HepG2 (cell line): ENCODE data around the gene SLC2A13. TPM values are rescaled to one million over a fixed set of nuclear protein-coding genes. Genes with fewer than 3 reads are reported as not detected.

ENCODE experiments used
- ATAC-seq: fragments of 200-7000 bp; cut with Tn5 transposase; 3 replicates; pipeline ENCODE4 v1.9.1; 2020; ENCODE audit warnings: mild to moderate bottlenecking, moderate library complexity
- BruUV-seq: library from RNA; stranded (reverse); fragments of 400-500 nt; replicated peaks from 2 replicates; lab custom pipeline; 2021; lab: Mats Ljungman, UMichigan
- CTCF ChIA-PET: fragments of 300-600 bp; formaldehyde crosslinking; extraction: SDS; loops from one replicate; lab custom pipeline; 2021; ENCODE audit warnings: low total read pairs, inconsistent platforms, low intra/inter-chr PET ratio; lab: Yijun Ruan, JAX
- POLR2A ChIA-PET: fragments of 350-600 bp; sonication (Branson Sonifier 250); formaldehyde crosslinking; loops from one replicate; lab custom pipeline; 2020; ENCODE audit warnings: antibody characterized with exemption, inconsistent platforms; lab: Yijun Ruan, JAX
- DNase-seq: peaks from one replicate; pipeline ENCODE4 v3.0.0-alpha.2; 2015; ENCODE audit warnings: low spot score
- FAIRE-seq: peaks from 3 replicates; lab custom pipeline; 2011; peaks lifted over from hg19 to GRCh38; lab: Jason Lieb, UNC
- H2AFZ ChIP-seq: one replicate; pipeline ENCODE4 v1.6.1; 2011; ENCODE audit warnings: low read length, inconsistent platforms
- H3K27ac ChIP-seq: fragments of 300-600 bp; 3 replicates; pipeline ENCODE4 v1.8.0; 2011; ENCODE audit warnings: mixed run types, mild to moderate bottlenecking, mixed read lengths, low read length, inconsistent platforms; ENCODE audit not compliant: insufficient read depth; ENCODE audit errors: extremely low read length
- H3K27me3 ChIP-seq, 2 experiments: fragments of 200-600 bp in 1 of 2; 2 replicates in 1 of 2; 3 replicates in 1 of 2; pipeline versions ENCODE4 v1.6.0 to v1.8.0; 2011; ENCODE audit warnings: low read length in 2 of 2, mild to moderate bottlenecking in 2 of 2, moderate library complexity in 2 of 2, inconsistent platforms in 1 of 2; ENCODE audit not compliant: insufficient read depth in 2 of 2, control insufficient read depth in 1 of 2
- H3K36me3 ChIP-seq, 2 experiments: fragments of 200-600 bp in 1 of 2; replicated peaks in 1 of 2; 2 replicates in 1 of 2; 3 replicates in 1 of 2; pipeline versions ENCODE4 v1.5.1 to v1.8.0; 2011; ENCODE audit warnings: low read length in 2 of 2, inconsistent platforms in 1 of 2; ENCODE audit not compliant: insufficient read depth in 2 of 2, control insufficient read depth in 1 of 2
- H3K4me1 ChIP-seq: 2 replicates; pipeline ENCODE4 v1.5.1; 2012; ENCODE audit warnings: low read length, inconsistent platforms; ENCODE audit not compliant: insufficient read depth
- H3K4me2 ChIP-seq: 2 replicates; pipeline ENCODE4 v1.6.0; 2011; ENCODE audit warnings: low read depth, low read length, inconsistent platforms
- H3K4me3 ChIP-seq, 3 experiments: fragments of 200-600 bp in 1 of 3; sonication (generic), shearing (Covaris generic) in 1 of 3; replicated peaks in 1 of 3; 2 replicates each; pipeline ENCODE4 v1.5.1; 2011 to 2016; ENCODE audit warnings: low read length in 3 of 3, inconsistent platforms in 2 of 3, low read depth in 2 of 3, mild to moderate bottlenecking in 2 of 3, control low read depth in 1 of 3, mixed read lengths in 1 of 3; ENCODE audit not compliant: insufficient read depth in 1 of 3
- H3K79me2 ChIP-seq: one replicate; pipeline ENCODE4 v1.6.1; 2011; ENCODE audit warnings: low read length, inconsistent platforms; ENCODE audit not compliant: insufficient read depth
- H3K9ac ChIP-seq: 2 replicates; pipeline ENCODE4 v1.6.0; 2011; ENCODE audit warnings: mild to moderate bottlenecking, low read depth, low read length, inconsistent platforms; ENCODE audit not compliant: insufficient read depth
- H3K9me3 ChIP-seq: 2 replicates; pipeline ENCODE4 v1.5.1; 2012; ENCODE audit warnings: mild to moderate bottlenecking, low read length
- H4K20me1 ChIP-seq: 2 replicates; pipeline ENCODE4 v1.6.0; 2011; ENCODE audit warnings: inconsistent platforms, mild to moderate bottlenecking, low read length, moderate library complexity; ENCODE audit not compliant: insufficient read depth
- BCLAF1 ChIP-seq: fragments of 450-650 bp; IDR thresholded peaks from 2 replicates; pipeline ENCODE4 v1.6.1; 2017; ENCODE audit warnings: mild to moderate bottlenecking
- IKZF4 ChIP-seq: sonication (generic); formaldehyde crosslinking; IDR thresholded peaks from 2 replicates; pipeline ENCODE4 v1.5.1; 2020; ENCODE audit warnings: borderline replicate concordance, mild to moderate bottlenecking, low read depth, missing genetic modification reagents; ENCODE audit errors: not compliant biosample characterization
- KDM5A ChIP-seq: fragments of 200-600 bp; sonication (generic); IDR thresholded peaks from 2 replicates; pipeline ENCODE4 v1.7.0; 2018; ENCODE audit warnings: antibody characterized with exemption, mild to moderate bottlenecking, low read length, borderline replicate concordance
- RFXANK ChIP-seq: IDR thresholded peaks from 2 replicates; pipeline ENCODE4 v1.6.1; 2016
- SKI ChIP-seq: fragments of 450-650 bp; IDR thresholded peaks from one replicate; pipeline ENCODE4 v1.6.1; 2018; ENCODE audit warnings: mild to moderate bottlenecking; ENCODE audit not compliant: partially characterized antibody
- ZFP37 ChIP-seq: sonication (generic); formaldehyde crosslinking; IDR thresholded peaks from 2 replicates; pipeline ENCODE4 v1.4.0; 2020; ENCODE audit warnings: missing genetic modification reagents, borderline replicate concordance
- ZNF547 ChIP-seq: sonication (generic); formaldehyde crosslinking; IDR thresholded peaks from 2 replicates; pipeline ENCODE4 v1.5.1; 2020; ENCODE audit warnings: mild to moderate bottlenecking, missing genetic modification reagents
- ZNF674 ChIP-seq: sonication (generic); formaldehyde crosslinking; IDR thresholded peaks from 2 replicates; pipeline ENCODE4 v1.5.0; 2020; ENCODE audit warnings: low read depth, mild to moderate bottlenecking, missing genetic modification reagents
- ZNF747 ChIP-seq: sonication (generic); formaldehyde crosslinking; IDR thresholded peaks from 2 replicates; pipeline ENCODE4 v1.8.1; 2023; ENCODE audit warnings: missing genetic modification reagents, mild to moderate bottlenecking, borderline replicate concordance
- ZSCAN9 ChIP-seq: IDR thresholded peaks from 2 replicates; pipeline ENCODE4 v1.6.1; 2016; ENCODE audit warnings: borderline replicate concordance
- WGBS: methylation state at CpG from one replicate; pipeline ENCODE4 v1.1.6; 2017; ENCODE audit warnings: low lambda C conversion rate; 5-methylcytosine and 5-hydroxymethylcytosine counted together
- in situ Hi-C: cut with HindIII; loops from 2 replicates; pipeline ENCODE4 v1.10.0; 2017; ENCODE audit warnings: low pct_unique_long_range_greater_than_20kb; ENCODE audit not compliant: extremely low pct_ligation_motif_present
- intact Hi-C: fragments of 100-400 bp; cut with micrococcal nuclease; formaldehyde crosslinking; loops from one replicate; pipeline ENCODE4 v1.10.0; 2022; ENCODE audit not compliant: unreplicated experiment
- polyA plus RNA-seq, 8 experiments: library from polyadenylated mRNA; depleted of rRNA in 3 of 8; stranded (reverse) in 7 of 8; unstranded in 1 of 8; fragments of >200 nt; fragmentation: Illumina TruSeq in 4 of 8; extraction: Trizol in 4 of 8; gene quantifications; 2 replicates each; pipeline versions ENCODE4 v1.2.1 to v1.2.3, GENCODE V29; 2011 to 2016; ENCODE audit warnings: low read depth in 4 of 8, missing spikeins in 1 of 8, mixed read lengths in 1 of 8; ENCODE audit not compliant: insufficient read depth in 1 of 8
- total RNA-seq, 5 experiments: library from RNA; depleted of rRNA; stranded (reverse); fragments of >200 nt; fragmentation: Illumina TruSeq; extraction: Trizol; gene quantifications; 2 replicates each; pipeline ENCODE4 v1.2.3, GENCODE V29; 2016; ENCODE audit warnings: low read depth in 1 of 5

The SLC2A13 gene
- total and polyA plus RNA-seq, 2 of the 13 experiments (the other 11 are each of a cell fraction or from before 2014, with no cell fraction given) = 5.5 to 6.0 TPM

DNA sequence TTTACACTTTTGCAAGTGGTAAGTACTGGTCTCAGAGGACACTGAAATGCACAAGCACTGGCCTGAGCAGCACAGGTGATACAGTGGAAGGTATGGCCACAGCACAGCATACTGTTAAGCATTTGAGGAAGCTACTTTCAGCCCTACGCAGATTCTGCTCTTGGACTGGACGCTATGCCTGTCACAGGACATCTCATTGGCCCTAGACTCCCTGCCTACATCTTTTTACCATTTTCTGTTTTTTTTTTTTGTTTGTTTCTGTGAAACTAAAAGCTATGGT lies 342.1 kb downstream of the SLC2A13 start:
- CTCF ChIA-PET = no interaction called here
- no peaks in the 10 kb centered on the region for H3K36me3 ChIP-seq
- no peak overlapping the region for H3K4me2 ChIP-seq
- no peak for ATAC-seq
- no TSS peak for BruUV-seq
- 97% methylated on average over 2 of the region's 2 CpGs for WGBS
- no peaks in the 10 kb centered on the region for H3K79me2 ChIP-seq
- H3K27ac ChIP-seq = no peak overlapping the region
- POLR2A ChIA-PET = no interaction called here
- DNase-seq = no peak
- no peaks in the 10 kb centered on the region for H3K4me1 ChIP-seq
- in situ Hi-C loops (loop anchor here (10.0 kb wide), 1 partner anchor 221 kb away; no protein-coding TSS in a partner anchor), intact Hi-C loops (no loop called here)
- no peaks in the 10 kb centered on the region for H4K20me1 ChIP-seq
- H3K27me3 ChIP-seq = no peaks in the 10 kb centered on the region
- no peaks in the 10 kb centered on the region for H3K9me3 ChIP-seq
- H3K4me3 ChIP-seq = no peak overlapping the region
- H3K9ac ChIP-seq = no peak overlapping the region
- no peak for FAIRE-seq
- H2AFZ ChIP-seq = no peak overlapping the region
- TF ChIP-seq BCLAF1 (no peak), ZSCAN9 (CRISPR knock-in tag) (no peak), SKI (no peak), IKZF4 (CRISPR knock-in tag) (no peak), ZFP37 (no peak), KDM5A (no peak), ZNF547 (no peak), RFXANK (CRISPR knock-in tag) (no peak), ZNF747 (CRISPR knock-in tag) (no peak), ZNF674 (CRISPR knock-in tag) (no peak)
